NCI-H526 treated with DMSO at 0.1 percent for 48 hours (cell line): ENCODE measurements around the gene DCST2.
A peak's percentile ranks its signal among the peaks of the same experiment; 100 is the strongest.

Experiments
- DNase-seq: peaks from one replicate; lab custom pipeline; 2025; lab: John Stamatoyannopoulos, UW

Gene DCST2

DNA sequence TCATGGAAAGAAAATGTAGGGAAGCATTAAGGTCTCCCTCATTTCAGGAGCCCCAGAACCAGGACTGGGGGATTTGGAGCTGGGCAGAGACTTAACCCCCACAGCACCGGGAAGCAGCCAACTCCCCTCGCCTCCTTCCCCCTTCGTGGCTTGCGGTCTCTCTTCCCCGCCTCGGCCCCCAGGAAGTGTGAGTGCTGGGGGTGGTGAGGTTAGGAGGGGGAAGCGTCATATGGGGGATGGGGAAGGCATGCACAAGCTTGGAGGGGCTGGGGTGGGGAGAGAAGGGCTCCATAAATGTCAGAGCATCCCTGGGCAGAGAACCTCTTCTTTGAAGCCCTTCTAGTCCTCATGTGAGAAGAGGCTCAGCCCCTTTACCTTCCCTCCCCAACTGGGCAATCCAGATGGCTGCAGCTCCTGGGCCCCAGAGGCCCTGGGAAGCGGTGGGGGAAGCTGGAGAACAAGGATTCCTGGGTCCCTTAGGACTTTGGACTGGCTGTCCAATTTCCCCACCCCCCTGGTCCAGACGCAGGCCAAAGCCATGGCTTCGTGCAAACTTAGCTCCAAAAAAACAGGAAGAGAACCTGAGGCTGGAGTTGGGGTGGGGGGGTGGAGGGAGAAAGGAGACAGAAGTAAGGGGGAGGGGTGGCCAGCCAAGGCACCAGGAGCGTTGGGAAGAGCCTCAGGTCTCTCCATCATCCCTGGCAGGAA, 23.2 kb downstream of the DCST2 start:
- no peak for DNase-seq

DNA sequence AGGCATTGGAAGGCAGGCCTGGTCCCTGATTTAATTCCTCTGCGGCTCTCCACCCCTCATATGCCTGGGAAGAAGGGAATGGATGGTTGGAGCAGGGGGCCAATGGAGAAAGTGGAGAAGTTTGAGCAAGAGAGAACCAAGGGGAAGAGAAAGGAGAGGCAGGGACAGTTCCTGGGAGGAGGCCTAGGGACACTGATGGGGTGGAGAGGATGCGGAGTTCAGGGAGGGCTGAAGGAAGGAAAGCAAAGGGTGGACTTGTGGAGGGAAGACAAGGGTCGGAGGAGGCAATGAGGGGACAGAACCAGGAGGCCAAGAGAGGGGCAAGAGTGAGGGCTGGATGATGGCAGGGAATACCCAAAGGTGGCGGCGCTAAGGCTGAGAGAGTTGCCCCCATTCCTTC, 23.8 kb downstream of the DCST2 start:
- no peak for DNase-seq

DNA sequence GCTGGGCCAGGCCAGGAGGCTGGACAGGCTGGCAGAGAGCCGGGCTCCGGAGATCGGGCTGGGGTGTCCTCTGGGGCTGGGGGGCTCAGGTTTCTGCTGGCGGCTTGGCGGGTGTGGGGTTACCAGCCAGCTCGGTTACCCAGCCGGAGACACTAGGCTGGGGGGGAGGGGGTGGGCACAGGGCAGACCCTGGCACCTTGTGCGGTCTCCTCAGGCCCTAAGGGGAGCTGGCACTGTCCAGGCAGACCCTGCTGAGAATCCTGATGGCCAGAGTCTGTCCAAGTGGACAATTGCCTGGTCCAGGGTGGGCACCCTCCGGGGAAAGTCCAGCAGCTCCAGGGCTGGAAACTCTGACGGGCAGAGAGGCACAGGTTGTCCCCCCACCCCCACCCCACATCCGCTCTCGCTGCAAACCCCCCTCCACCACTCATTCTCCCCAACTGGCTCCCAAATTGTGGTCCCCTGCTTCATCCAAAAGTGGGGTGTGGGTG, 24.3 kb downstream of the DCST2 start:
- no peak for DNase-seq

DNA sequence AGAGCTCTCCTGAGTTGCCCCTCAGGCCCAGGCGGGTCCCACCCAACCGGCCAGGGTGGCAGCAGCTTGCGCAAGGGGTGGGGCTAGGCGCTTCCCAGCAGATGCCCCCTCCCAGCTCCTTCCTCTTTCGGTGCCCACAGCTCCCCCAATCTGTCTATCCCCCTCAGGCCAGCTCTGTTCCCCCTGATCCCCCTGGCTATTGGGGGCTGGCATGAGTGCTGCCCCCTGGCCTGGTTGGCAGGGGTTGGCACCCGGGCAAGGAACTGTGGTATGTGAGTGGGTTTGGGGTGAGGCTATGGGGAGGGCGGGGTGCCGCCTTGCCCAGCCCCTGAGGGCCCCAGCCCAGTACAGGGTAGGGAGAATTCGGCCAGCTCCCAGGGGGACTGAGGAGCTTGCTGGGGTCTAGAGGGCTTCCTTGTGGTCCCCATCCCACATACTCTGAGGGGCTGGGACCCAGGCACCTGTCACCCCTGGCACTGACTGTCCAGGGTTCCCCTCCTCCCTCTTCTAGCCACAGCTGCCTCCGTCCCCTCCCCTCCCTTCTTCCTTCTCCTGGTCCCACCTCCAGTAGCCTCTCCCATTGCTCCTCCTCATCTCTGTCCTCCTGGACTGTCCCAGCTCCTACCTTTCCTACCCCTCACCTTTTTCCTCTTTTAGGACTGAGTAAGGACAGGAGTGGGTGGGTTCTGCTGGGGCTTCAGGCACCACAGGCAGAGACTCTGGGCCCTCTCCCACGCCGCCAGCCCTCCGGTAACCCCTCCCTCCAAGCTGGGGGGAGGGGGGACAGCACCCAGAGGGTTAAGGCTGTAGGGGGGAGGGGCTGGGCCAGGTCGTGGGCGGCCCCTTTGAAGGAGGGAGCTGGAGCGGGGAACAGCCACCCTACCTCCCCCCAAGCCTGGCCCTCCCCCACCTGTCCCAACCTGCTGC, 25.3 kb downstream of the DCST2 start:
- DNase-seq, result no peak

DNA sequence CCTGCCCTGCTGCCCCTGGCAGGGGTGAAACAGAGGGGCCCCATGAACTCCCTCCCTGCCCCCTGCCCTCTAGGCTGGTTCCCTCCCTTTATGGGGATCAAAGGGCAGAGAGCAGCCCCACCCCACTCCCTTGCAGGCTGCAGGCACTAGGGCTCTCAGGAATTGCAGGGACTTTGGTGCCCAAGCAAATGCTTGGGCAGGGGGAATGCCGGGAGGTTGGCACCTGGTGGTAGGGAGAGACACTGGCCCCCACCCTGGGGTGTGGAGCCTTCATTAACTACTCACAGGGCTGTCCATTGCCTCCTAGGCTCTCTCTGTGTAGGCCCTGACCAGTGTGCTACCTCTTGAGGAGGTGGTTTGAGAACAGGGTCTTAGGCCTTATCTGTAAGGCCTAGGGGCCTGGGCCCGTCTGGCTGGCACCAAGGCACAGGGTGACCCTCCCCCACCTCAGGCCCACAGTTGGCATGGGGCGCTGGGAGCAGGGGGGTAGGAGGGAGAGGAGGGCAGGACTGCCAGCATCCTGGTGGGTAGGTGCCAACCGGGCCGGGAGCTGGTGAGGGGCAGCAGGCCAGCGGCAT, 26.2 kb downstream of the DCST2 start:
- no peak for DNase-seq

DNA sequence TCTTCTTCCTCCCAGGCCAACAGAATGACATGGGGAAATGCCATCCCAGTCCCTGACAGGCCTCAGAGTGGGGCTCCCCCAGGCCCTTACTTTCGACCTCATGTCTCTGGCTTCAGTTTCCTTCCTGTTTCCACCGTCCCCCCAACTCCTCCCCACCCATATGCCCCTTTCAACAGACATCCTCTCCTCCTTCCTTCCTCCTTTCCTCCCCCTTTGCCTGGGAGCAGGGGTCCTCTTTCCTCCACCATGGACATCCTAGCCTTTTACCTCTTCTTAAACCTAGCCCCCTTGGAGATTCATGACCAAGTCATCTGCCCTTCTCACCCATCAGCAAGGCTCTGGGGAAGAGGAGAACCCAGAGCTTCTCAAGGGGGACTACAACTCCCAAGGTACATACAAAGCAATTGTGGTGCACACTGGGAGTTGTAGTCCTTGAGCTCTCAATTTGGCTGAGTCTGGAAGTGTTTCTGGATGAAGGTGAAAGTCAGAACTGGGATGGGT, 26.9 kb downstream of the DCST2 start:
- peak; percentile 45 for DNase-seq

DNA sequence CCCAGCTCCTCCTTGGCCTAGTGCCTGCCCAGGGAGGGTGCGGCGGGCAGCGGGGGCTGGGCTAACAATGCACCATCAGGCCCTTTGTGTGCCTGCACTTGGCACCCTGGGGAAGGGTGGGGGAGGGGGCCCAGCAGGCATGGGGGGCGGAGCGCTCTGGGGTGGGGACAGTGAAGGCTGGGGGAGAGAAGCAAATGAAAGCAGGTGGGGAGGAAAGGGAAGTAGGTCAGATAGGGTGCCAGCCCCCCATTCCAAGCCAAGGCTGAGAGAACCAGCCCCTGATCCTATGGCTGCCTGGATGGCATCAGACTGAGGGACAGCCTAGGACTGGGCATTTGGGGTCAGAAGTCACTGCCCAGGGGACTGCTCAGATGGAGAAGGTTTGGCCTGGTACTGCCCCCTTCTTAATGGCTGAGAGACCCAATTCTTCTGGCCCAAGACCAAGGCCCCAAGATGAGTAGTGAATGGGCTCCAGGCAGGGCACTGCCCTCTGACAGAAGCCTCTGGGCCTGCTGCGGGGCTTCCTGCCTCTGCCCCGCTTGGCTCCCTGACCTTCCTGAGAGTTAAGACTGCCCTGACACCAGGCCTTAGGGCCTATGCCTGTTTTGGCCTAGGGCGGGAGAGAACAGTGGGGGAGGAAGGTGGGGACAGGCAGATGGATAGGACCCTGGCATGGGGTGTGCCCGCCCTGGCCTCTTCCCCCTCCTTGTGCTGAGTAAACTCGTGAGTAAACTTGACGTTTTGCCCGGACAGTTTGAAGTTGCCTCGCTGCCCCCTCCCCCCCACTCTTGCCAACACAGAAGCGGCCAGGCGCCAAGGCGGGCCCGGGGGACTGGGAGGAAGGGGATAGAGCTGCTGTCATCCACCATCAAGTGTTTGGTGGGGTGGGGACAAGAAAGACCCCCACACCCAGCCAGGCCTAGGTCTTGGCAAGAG, 28.2 kb downstream of the DCST2 start:
- no peak for DNase-seq

DNA sequence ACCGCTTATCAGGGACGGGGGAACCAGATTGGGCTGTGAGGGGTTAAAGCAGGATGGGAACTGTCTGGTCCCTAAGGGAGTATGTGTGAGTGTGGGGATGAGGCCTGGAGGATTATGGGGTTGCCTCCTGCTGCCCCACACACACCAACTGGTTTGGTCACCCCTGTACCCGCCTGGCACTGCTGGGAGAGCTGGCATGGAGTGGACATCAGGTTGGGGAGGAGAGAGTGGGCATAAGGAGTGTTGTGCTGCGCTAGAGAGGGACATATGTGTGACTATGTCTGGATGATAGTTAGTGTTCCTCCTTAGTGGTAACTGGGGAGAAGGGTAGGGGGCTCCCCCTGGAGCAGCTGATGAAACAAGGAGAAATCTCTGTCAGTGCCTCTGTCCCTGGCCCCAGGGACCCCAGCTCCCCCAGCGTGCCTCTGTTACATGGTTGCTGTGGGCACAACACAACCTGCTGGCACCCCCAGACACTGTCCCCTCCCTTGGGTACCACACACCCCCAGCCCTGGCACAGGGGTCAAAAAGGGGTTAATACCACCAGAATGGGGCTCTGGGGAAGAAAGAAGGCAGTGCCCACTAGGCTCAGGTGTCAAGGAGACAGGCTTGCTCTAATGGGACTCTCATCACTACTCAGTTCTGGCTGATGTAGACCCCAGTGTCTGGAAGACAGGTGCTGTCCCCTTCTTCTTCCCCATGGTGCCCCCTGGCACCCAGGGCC, 29.1 kb downstream of the DCST2 start:
- DNase-seq, result no peak

DNA sequence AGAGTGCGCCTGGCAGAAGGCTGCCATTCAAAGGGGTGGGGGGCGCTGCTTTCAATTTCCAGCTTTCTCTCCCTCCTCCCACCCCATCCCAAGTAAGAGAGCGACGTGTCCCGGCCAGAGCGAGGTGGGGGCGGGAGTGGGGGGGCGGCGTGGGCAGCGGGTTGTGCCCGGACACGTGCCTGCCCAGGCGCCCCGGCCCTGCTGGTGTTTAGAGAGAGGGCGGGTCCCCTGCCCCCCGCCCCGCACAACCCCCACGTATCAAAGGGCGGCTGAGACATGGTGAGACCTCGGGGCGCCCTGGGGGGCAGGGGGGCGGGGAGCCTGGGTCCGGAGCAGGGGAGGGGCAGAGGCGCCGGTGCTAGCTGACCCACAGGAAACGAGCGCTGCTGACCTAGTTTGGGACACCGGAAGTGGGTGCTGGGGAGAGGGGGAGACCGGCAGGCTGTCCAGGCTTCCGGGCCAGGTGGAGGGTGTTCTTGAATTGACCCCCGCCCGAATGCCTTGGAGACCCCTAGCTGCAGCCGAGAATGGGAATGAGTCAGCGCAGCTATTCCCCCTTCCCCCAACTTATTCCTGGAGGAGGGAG, 29.7 kb downstream of the DCST2 start:
- peak; percentile 36 for DNase-seq

DNA sequence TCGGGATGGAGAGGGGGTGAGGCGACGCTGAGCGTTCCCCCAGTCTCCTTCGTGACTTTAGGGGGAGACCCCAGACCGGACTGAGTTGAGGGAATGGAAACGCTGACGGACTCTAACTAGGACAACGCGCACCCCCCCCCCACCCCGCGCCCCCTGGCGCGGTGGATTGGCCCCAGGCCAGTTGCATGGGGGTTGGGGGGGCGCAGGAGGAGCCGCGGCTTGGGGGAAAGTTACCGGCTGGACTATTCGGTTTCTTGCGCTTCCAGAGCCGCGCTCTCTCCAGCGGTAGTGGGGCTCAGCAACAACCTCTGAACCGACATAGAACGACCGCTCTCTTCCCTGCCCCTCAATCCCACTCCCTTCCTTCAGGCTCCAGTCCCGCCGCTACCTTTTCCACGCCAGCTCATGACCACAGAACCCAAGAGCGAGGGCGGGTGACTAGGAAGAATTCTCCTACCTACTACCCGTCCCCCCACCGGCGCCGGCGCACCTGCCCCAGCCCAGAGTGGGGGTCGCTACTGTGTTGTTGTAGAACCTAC, 30.3 kb downstream of the DCST2 start:
- DNase-seq, result peak; percentile 66

DNA sequence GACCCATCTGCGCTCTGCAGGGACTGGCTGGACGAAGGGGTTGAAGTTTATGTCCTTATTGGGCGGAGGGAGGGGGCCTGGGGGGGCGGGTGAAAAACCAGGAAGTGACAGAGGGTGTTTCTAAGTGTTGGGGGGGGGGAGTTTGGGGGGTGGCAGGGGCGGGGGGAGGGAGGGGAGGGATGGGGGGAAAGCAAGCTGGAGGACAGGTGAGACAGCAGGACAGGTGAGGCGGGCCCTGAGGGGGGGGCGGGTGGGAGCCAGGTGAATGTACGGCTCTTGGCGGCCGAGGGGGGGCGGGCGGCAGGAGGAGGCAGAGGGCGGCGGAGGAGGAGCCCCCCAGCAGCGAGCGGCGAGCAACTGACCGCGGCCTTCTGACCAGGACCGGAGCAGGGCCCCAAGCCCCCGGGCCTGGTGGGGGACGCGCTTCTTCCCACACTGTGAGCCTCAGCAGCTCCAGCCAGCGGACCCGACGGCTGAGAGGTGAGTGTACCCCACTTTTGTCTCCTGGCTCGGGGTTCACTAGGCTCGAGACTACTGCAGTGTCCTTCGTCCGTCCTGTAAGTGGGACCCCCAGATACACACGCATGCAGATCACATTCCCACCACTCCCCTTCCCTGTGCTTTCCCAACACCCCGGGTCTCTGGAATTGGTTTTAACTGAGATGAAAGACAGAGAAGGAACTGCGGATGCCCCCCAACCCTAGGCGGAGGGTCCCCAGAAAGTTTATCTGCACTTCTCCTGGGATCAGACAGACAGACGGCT, 30.9 kb downstream of the DCST2 start, which contains the start of gene ZBTB7B:
ZBTB7B (plus strand) TSS at position 339 of the 763 bp plus-strand sequence. CDS start 11,859 bp downstream, outside the sequence.
- no peak for DNase-seq

DNA sequence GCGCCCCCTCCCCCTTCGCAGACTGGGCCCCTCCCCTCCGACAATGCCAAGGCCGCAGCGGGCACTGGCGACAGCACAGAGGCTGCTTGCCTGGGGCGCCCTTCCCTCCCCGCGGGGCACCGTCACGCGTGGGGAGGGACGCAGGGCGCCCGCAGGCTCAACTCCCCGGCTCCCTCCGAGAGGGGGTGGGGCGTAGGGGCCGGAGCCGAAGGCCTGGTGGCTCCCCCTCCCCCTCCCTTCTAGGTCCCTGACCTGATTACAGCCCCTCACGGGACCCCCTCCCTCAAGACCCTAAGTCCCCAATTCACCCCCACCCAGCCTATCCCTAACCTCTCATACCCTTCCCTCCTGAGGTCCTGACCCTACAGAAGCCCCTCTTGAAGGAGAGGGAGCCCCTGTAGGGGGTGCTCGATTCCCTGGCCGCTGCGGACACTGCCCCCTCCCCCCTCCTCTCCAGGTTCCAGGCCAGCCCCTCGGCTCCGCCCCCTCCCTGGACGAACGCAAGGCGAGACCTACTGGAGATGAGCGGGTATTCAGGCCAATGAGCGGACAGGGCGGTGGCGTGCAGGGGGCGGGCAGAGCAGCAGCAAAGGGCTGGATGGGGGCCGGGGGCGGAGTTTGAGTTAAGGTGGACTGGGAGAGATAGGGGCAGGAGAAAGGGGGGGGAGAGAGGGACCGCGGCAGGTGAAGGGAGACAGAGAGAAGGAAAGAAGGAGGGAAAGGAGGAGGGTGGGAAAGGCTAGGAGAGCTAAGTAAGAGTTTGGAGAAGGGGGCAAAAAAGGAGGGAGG, 31.7 kb downstream of the DCST2 start:
- DNase-seq, result peak; percentile 100

DNA sequence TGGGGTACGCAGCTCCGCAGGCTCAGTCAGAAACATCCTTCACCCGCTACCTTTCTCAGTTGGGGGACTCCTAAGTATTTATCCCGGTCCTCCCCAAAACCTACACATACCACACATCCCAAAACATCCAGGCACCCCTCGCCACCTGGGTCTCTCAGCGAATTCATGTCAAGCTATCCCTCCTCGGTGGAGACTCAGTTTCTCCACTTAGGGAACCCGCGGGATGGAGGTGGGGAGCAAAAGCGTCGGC, 32.2 kb downstream of the DCST2 start:
- DNase-seq, result no peak

DNA sequence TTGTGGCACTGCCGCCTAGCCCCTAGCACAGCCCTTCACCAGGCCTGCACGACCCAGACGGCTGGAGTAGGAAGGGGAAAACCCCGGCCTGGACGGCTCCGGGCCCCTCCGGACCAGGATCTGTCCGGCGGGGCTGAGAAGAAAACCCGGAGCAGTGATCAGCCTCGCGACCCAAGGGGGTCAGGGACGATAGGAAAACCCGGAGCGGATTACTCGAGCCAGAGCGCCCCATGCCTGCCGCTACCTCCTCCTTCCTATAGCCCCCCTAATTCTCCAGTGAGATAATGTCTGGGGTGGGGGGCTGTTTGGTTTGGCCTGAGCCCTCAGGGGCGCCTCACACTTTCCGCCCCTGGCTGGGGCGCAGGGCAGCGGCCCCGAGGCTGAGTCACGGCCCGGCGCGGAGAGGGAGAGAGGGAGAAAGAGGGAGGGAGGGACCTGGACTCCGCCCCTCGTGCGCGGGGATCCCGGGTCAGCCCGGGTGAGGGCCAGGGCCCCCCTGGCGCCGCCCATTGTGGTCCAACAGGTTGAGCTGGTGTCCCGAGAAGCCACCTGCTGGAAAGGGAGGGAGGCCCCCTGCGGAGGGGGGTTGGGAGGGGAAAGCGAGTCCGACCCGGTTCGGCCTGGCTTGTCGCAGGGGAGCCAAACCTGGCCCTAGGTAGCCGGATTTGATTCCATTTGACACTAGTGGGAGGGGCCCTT, 32.7 kb downstream of the DCST2 start:
- peak; percentile 99 for DNase-seq

DNA sequence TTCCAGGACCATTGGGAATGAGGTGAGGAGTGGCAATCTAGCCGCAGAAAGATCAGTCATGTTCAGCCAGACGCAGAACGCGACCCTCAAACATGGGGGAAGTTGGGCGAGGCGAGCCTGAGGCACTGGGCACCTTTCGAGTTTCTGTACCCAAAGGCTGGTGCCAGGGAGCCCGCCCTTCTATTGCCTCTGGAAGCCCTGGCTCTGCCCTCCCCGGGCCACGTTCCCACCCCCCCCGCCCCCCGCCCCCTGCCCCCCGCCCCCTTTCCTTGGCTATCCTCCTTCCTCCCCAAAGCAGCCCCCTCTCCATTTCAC, 33.2 kb downstream of the DCST2 start:
- DNase-seq, result no peak

DNA sequence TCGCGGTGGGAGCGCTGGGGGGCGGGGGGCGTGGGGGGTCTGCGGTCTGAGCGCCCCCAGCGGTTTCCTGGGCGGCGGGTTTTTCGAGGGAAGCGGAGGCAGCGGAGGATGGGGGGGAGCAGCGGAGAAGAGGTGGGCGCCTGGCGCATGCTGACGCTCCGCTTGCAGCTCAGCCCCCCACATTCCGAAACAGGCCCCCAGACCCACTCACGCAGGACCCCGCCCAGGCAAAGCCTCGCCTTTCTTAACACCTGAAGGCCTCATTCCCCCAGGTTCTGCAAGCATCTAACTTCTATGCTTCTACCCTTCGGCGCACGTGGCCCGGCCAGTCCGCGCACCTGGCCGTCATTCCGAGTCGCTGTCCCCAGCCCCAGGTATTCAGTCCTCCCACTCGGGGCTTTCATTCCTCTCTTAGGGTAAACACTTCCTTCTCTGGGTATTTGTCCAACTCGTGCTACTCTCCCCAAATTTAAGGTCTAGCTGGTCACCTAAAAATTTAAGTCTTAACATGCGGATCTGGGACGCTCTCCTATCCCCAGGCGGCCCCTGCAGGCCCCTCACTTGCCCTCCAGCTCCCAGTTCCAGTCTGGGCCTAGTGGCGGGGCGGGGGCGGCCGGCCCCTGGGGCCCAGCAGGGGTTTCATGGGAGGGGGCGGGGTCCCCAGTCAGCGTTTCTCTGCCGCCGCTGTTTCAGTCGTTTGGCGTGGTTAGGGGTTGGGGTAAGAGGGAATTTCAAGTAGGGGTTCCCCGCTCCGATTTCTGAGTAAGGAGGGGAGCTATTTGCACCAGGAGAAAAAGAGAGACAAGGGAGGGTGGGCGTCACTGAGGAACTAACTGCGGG, 33.8 kb downstream of the DCST2 start:
- DNase-seq, result peak; percentile 92
